Measurements from ENCODE around the gene BLVRB. TPM values are rescaled to one million over a fixed set of nuclear protein-coding genes. Genes with fewer than 3 reads are reported as not detected.

BLVRB gene
- total and polyA plus RNA-seq, 9 of the 15 experiments (the other 6 are each of a cell fraction or from before 2014, with no cell fraction given) = 81.1 to 749 (median 331) TPM

GRCh38 chr19:40410030-40410389 lies 55.5 kb downstream of the BLVRB start:
- Histone ChIP-seq H3K36me3 (ENCODE audit: control insufficient read depth, insufficient read depth, low read length) (no peaks in the 10 kb centered on the region), H3K9ac (ENCODE audit: insufficient read depth in 1 of 2, low read depth in 2 of 2, low read length in 2 of 2) (peak overlapping the region in 1 of 2 experiments; percentile 48; a peak in 1 of 4 replicates), H3K27me3 (ENCODE audit: control insufficient read depth in 2 of 2, insufficient read depth in 2 of 2, low read length in 2 of 2) (no peaks in the 10 kb centered on the region), H3K27ac (ENCODE audit: extremely low read depth, low read depth, low read length) (no peak overlapping the region), H4K20me1 (replicated peaks; ENCODE audit: control insufficient read depth, insufficient read depth, low read length) (no peaks in the 10 kb centered on the region), H3K9me1 (ENCODE audit: control insufficient read depth, insufficient read depth, low read length) (no peaks in the 10 kb centered on the region), H3K79me2 (ENCODE audit: control insufficient read depth, insufficient read depth, low read length) (no peaks in the 10 kb centered on the region), H3K4me3 (no peak overlapping the region), H3K9me3 (replicated peaks; ENCODE audit: control insufficient read depth, insufficient read depth, low read depth, low read length) (no peaks in the 10 kb centered on the region), H2AFZ (ENCODE audit: low read depth, low read length) (no peak overlapping the region), H3K4me1 (replicated peaks in 1 of 2; ENCODE audit: control insufficient read depth in 2 of 2, insufficient read depth in 2 of 2, low read length in 2 of 2) (peaks cover 18 to 50% of the 10 kb centered on the region in 2 experiments; a peak in 4 of 5 replicates), H3K4me2 (ENCODE audit: insufficient read depth, low read length) (no peak overlapping the region)
- ATAC-seq (no peak), DNase-seq (ENCODE audit: extremely low read depth in 1 of 4, low spot score in 3 of 4) (no peak), FAIRE-seq (no peak)
- BruUV-seq (replicated peaks) = no TSS peak
- CTCF ChIA-PET (ENCODE audit: low intra/inter-chr PET ratio) = no interaction called here
- POLR2A ChIA-PET = interaction anchor here (1.9 kb wide), 1 partner anchor 11 kb away, joined by 10 read pairs; no protein-coding TSS in a partner anchor
- TF ChIP-seq TAF9B (IDR thresholded peaks at IDR 0.05; ENCODE audit: partially characterized antibody) (no peak), ZNF239 (CRISPR knock-in tag; IDR thresholded peaks at IDR 0.05) (no peak), ZNF41 (CRISPR knock-in tag; conservative IDR thresholded peaks at IDR 0.05) (no peak)
- TF ChIP-seq, protein P1, sequence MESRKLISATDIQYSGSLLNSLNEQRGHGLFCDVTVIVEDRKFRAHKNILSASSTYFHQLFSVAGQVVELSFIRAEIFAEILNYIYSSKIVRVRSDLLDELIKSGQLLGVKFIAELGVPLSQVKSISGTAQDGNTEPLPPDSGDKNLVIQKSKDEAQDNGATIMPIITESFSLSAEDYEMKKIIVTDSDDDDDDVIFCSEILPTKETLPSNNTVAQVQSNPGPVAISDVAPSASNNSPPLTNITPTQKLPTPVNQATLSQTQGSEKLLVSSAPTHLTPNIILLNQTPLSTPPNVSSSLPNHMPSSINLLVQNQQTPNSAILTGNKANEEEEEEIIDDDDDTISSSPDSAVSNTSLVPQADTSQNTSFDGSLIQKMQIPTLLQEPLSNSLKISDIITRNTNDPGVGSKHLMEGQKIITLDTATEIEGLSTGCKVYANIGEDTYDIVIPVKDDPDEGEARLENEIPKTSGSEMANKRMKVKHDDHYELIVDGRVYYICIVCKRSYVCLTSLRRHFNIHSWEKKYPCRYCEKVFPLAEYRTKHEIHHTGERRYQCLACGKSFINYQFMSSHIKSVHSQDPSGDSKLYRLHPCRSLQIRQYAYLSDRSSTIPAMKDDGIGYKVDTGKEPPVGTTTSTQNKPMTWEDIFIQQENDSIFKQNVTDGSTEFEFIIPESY (CRISPR knock-in tag; IDR thresholded peaks at IDR 0.05) = peak; percentile 34; the same call in 1 of the 2 replicates
- intact Hi-C loops (cut with micrococcal nuclease) = no loop called here
- 60% methylated on average over 6 of the region's 9 CpGs for WGBS (ENCODE audit: insufficient coverage, low coverage, missing lambda C conversion rate)
- in situ Hi-C loops (cut with MboI) = no loop called here

Data from K562 (cell line).